DND-41 (cell line): ENCODE measurements around the gene C10orf143.

Source experiments
- EZH2 ChIP-seq: IDR thresholded peaks from 3 replicates; pipeline ENCODE4 v1.6.1; 2012; ENCODE audit warnings: borderline replicate concordance, low read depth, mild to moderate bottlenecking, moderate library complexity, low read length, inconsistent platforms; ENCODE audit not compliant: severe bottlenecking
- TF ChIP-seq, protein P1 (sequence below): IDR thresholded peaks from 2 replicates; pipeline ENCODE4 v1.5.1; 2012; ENCODE audit warnings: borderline replicate concordance, low read length, moderate library complexity, mild to moderate bottlenecking; ENCODE audit not compliant: poor library complexity, severe bottlenecking; ENCODE audit errors: extremely low read depth

DNA sequence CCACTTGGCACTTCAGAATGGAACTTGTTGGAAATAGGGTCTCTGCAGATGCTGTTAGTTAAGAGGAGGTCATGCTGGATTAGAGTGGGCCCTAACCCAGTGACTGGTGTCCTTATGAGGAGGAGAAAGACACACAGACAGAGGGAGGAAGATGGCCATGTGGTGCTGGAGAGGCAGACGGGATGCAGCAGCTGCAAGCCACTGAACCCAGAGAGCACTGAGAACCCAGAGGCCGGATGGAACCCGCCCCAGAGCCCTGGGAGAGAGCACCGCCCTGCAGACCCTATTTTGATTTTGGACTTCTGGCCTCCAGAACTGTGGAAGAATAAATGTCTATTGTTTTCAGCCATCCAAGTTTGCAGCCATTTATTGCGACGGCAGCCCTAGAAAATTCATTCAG lies 88.5 kb downstream of the C10orf143 start:
- TF ChIP-seq, protein P1, sequence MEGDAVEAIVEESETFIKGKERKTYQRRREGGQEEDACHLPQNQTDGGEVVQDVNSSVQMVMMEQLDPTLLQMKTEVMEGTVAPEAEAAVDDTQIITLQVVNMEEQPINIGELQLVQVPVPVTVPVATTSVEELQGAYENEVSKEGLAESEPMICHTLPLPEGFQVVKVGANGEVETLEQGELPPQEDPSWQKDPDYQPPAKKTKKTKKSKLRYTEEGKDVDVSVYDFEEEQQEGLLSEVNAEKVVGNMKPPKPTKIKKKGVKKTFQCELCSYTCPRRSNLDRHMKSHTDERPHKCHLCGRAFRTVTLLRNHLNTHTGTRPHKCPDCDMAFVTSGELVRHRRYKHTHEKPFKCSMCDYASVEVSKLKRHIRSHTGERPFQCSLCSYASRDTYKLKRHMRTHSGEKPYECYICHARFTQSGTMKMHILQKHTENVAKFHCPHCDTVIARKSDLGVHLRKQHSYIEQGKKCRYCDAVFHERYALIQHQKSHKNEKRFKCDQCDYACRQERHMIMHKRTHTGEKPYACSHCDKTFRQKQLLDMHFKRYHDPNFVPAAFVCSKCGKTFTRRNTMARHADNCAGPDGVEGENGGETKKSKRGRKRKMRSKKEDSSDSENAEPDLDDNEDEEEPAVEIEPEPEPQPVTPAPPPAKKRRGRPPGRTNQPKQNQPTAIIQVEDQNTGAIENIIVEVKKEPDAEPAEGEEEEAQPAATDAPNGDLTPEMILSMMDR, result no peak
- no peak for TF ChIP-seq EZH2
